Sciatic nerve (tissue), 2 donors: Measurements from ENCODE around the gene SLC5A10. TPM values are rescaled to one million over a fixed set of nuclear protein-coding genes. Genes with fewer than 3 reads are reported as not detected.

ENCODE experiments used
- ATAC-seq: fragments of 200-7000 bp; cut with Tn5 transposase; one replicate; pipeline ENCODE4 v1.9.1; 2020; ENCODE audit warnings: mild to moderate bottlenecking, moderate library complexity
- DNase-seq: peaks from one replicate; pipeline ENCODE4 v3.0.0-alpha.2; 2020; ENCODE audit warnings: low spot score
- intact Hi-C: fragments of 100-400 bp; cut with DNase I; formaldehyde crosslinking; loops from one replicate; pipeline ENCODE4 v1.14.2; 2022
- total RNA-seq: library from RNA; stranded (reverse); fragmentation: NEBNext Ultra II Directional; extraction: Animal tissue kit (Norgen Biotek cat#: 25700); gene quantifications from one replicate; pipeline ENCODE4 v1.2.1, GENCODE V29; 2021
- donor health status: DM: no; HTN: no; CAD: no.
- donor health status: DM: no; HTN: no; CAD: no.

Gene SLC5A10
- total RNA-seq, 1 donor from 2014 or later: not detected

DNA sequence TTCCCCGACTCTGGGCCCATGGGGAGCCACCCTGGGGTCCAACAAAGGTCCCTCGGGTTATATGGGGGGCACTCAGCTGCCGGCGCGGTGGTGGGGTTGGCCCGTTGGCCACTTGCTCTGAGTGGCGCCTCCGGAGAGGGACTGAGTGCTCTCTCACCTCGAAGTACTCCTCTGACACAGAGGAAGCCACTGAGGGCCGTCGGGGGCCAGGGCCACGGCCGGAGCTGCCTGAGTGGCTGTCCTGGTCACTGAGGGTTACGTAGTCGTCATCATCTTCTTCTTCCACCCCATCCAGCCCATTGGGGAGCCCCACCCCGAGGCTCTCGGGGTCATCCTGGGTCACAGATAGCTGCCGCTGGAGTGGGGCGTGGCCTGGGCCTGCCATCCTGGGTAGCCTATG is 25.7 kb downstream of the SLC5A10 start:
- ATAC-seq: no peak

DNA sequence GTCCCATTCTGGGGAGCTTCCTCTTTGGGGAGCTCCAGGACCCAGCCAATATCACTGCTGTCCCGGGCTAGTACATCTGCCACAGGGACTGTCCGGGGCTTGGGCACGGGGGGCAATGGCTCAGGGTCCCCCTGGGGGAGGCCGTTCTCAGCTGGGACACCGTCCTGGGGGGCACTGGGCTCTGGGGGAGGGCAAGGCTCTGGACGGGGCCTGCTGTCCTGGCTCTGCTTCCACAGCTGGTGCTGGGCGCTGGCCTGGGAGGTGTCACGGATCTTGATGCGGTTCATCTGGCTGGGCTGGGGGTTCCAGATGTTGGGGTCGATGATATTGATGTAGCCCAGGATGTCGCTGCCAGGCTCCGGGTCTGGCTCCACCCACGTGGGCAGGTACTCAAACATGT is 26.1 kb downstream of the SLC5A10 start:
- intact Hi-C loops: no loop called here
- DNase-seq: no peak
- ATAC-seq: peak; percentile 19

More for the DNA sequence above, 25.7 kb downstream of the SLC5A10 start:
- DNase-seq: no peak
- intact Hi-C loops: no loop called here

DNA sequence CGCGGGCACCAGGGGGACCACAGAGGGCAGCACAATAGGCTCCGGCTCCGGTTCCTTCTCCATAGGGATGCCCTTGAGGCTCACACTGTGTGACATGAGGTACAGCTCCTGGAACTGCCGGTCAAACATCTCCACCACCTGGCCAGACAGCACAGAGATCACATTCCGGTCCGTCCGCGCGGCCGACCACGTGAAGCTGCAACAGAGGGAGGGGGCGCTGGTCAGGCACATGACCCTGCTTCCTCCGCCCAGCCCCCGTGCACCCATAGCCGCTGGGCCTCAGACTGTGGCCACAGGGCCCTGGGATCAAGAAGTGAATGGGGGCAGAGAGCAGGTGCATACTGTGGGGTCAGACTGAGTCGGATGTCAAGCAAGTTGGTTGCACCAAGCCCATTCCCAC is 26.7 kb downstream of the SLC5A10 start:
- DNase-seq (no peak), ATAC-seq (no peak)
- intact Hi-C loops: no loop called here

DNA sequence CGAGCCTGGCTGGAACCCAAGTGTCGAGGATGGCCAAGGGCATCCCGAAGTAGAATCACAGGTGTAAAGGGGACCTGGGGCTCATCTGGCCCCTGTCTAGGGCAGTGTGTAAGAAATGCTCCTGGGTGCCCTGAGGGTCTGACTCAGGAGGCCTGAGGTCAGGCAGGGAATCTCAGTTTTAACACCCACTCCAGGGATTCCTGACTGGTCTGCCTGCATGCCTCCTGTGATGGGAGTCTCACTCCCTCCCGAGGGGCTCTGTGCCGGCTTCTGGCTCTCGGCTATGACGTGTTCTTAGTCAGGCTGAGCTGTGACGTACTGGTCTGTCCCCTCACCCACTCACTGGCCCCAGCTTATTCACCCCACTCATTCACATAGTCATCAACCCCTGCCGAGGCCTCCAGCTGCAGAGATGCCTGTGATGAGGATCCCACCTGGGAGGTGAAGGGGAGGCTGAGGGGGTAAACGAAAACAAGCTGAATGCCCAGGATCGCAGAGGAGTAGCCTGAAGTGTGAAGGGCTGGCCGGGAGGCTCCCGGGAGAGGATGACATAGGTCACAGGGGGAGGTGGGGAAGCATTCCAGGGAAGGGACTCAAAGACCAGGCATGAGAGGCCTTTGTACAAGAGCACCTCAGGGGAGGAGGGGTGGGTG is 28.8 kb downstream of the SLC5A10 start:
- DNase-seq (no peak), ATAC-seq (no peak)
- intact Hi-C loops: no loop called here

DNA sequence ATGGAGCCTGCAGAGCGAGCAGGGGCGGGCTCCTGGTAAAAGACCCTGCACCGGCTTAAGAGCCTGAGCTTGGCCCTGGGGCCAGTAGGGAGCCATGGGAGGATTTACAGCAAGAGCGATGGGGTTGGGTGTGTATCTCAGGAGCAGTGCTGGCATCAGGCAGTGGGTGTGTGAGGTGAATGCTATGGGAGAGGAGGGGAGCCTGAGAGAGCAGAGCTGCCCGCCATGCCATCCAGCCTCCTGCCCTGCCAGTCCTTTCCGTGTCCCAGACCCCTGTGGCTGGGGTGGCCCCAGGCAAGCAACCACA is 29.3 kb downstream of the SLC5A10 start:
- DNase-seq: no peak
- intact Hi-C loops: no loop called here
- ATAC-seq: no peak

DNA sequence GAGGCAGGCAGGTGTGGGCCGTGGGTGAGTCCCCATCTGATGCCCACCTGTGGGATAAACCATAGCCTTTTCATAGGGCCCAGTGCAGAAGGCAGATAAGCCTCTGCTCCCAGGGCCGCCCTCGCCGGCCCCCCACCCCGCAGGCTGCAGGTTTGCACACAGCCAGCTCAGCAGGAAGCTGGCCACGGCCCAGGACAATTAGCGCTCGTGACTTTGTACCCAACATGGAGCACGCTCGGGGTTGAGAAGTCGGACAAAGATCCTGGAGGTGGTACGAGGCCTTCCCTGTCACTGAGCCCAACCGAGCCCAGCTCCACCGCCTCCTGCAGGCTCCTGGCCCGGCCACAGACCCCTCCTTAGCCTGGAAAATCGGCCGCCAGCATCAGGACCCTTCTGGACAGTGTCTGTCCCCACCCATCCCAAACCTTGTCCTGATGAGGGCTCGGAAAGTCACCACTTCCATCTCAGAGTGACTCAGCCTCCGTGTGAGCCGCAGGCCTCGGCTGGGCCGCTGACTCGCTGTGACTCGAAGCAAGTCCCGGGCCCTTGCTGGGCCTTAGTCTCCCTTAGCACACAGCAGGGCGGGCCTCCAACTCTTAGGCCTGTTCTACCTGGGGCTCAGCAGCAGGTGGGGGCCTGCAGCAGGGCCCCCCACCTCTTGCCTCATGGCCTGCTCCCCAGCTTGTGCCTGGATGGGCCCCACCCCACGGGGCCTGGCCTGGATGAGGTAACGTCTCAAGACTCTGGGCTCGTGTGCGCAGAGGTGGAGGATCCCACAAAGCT is 29.9 kb downstream of the SLC5A10 start:
- intact Hi-C loops: no loop called here
- ATAC-seq (no peak), DNase-seq (no peak)

DNA sequence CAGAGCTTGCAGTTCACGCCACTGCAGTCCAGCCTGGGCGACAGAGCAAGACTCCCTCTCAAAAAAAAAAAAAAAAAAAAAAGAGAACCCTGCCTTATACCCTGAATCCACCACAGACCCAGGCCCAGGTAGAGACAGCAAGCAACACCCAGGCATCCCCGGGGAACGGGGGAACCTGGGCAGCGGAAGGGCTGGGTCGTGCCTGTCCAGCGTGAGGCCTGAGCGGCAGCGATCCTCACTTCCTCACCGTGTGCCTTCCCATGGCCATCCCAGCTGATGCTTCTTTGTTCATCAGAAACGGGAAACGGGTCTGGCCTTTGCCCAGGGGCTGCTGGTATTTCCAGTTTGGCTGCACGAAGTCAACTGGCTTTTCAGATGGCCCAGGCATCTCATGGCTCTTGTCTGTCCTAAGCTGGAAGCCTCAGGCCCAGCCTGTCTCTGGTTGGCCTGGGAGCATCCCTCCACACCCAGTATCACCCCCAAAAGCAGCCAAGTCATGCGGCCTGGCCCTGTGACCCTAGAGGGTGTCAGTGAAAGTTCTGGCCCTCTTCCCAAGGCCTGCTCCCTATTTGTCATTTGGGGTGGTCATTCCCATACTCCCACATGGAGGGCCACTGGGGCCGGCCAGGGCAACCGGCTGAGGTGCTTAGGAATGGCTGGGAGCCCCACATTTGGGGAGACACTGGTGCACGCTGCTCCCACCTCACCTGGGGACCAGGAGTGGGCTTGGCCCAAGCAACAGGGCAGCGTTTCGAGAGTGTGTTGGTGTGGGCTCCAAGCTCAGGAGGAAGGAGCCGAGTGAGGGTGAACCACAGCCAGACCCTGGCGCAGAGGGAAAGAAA is 32.5 kb downstream of the SLC5A10 start:
- DNase-seq (no peak), ATAC-seq (no peak)
- intact Hi-C loops: no loop called here

DNA sequence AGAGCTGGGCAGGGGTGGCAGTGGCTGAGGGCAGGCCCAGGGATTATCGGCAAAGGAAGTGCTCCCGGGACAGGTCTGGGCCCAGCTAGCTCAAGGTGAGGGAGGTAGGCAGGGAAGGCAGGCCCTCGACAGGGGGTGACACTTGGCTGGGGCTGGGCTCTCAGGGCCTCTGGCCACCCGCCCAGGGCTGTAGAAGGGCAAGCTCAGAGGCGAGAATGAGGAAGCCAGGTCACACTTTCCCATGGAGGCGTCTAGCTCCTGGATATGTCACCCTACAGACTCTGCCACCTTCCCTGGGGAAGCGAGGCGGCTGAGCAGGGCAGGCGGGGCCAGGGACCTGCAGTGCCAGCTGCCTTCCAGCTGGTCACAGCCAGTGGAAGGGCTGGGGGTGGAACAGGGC is 33.5 kb downstream of the SLC5A10 start:
- intact Hi-C loops: no loop called here
- no peak for DNase-seq
- no peak for ATAC-seq

DNA sequence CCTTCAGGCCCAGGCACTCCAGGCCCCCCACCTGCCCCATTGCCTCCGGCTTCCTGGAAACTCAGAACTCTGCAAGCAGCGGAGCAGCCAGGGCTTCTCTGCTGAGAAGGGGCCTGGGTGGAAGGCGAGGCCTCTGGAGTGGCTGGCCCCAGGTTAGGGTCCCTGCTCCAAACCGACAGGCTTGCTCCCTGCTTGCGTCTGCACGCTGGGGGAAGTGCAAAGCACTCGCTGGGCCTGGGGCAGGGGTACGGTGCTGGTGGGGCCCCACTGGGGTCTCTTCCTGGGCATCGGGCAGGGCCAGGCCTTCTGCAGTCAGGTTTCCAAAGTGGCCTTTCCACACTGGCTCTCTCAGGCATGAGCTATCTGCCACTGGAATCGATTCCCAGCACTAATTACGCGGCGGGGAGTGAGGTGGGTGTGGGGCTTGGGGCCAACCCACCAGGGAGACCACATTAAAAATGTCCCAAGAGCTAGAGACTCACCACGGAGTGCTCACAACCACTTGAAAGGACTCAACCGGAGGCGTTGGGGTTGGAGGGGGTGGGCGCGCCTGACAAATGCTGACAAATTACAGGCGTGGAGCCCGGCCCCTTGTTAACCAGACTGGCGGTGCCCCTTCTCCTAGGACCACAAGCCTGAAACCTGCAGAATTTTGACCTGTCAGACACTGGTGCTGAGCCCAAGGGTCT is 34.7 kb downstream of the SLC5A10 start:
- intact Hi-C loops: no loop called here
- DNase-seq: no peak
- no peak for ATAC-seq

DNA sequence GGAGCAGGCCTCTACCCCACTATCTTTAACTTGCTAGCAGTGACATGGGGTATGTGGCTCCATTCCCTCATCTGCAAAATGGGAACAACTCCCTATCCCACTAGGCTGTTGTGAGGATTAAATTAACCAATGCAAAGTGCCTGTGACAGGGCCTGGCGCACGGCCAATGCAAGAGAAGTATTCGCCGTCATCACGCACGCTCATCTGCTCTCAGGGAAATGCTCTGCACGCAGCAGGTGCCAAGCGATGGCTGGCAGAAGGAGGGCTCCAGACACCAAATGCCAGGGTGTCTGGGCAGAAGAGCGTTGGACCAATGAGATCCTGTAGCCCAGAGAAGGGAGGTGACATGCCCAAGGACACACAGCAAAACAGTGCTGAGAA is 35.3 kb downstream of the SLC5A10 start:
- intact Hi-C loops: no loop called here
- DNase-seq (no peak), ATAC-seq (no peak)

DNA sequence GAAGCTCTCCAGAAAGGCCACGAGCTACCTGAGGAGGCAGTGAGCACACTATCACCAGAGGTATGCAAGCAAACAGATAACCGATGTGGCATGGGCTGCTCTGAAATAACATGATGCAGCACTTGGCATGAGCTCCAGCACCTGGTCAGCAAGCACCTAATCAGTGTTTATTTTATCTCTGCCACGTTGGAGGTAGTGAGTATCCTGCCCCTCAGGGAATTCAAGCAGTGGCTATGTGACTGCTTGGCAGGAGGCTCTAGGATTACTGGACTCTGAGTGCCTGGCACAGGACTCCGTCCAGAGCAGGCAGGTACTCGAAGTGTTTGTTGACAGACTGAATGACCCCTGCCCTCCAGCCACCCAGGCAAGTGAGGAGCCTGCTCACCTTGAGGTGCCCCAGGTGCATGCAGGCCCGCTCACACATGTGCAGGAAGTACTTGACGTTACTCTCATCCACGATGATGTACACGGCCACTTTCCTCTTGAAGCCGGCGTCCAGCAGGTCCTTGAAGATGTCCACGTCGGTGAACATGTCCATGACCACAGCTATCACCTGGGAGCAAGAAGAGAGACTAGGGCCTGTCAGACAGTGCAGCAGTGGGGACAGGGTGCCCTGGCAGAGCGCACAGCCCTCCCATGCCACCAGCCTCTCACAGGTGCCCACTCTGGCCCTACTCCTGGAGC is 36.0 kb downstream of the SLC5A10 start:
- intact Hi-C loops: no loop called here
- ATAC-seq: no peak

DNA sequence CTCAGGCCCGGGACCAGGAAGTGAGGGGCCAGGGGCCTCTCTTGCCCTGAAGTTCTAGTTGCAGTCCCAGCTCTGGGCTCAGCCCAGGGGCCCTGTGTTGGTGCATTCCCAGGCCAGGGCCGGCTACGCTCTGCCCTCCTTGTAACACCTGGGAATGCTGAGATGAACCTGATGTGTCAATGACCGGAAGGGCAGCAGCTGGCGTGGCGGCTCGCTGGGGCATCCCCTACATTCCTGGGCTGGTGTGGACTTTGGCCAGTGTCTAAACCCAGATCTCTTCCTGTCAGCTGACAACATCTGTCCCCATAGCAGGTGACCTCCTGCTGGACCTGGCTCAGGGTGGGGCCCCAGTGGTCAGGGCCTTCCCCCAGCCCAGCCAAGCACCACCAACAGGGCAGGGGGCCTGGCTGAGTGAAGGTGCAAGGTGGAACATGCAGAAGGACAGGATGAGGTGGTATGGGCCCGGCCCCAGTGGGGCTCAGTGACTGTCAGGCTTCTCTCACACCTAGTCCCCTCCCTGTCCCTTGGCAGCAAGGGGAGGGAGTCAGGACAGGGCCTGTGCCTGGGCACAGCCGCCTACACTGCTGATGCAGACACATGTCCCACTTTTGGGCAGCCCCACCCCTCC is 36.7 kb downstream of the SLC5A10 start:
- ATAC-seq (no peak), DNase-seq (no peak)
- intact Hi-C loops: no loop called here

More for the DNA sequence above, 36.0 kb downstream of the SLC5A10 start:
- no peak for DNase-seq

DNA sequence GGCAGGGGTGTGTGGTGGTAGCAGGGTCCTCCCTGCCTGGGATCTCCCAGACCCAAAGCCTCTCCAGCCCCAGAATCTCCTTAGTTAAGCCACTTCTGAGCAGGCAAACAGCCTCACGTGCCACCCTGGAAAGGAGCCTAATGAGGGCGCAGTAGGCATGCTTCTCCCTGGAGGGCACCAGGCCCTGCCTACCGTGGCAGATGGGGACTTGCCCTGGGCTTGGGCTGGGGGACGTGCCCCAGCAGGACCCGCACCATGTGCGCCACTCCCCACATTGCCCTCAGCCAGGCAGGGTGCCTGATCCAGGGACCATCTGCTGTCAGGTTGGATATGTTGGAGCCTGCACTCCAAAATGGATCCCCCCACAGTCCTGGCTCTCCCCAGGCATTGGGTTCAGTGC is 38.4 kb downstream of the SLC5A10 start:
- ATAC-seq (no peak), DNase-seq (no peak)
- intact Hi-C loops: no loop called here

DNA sequence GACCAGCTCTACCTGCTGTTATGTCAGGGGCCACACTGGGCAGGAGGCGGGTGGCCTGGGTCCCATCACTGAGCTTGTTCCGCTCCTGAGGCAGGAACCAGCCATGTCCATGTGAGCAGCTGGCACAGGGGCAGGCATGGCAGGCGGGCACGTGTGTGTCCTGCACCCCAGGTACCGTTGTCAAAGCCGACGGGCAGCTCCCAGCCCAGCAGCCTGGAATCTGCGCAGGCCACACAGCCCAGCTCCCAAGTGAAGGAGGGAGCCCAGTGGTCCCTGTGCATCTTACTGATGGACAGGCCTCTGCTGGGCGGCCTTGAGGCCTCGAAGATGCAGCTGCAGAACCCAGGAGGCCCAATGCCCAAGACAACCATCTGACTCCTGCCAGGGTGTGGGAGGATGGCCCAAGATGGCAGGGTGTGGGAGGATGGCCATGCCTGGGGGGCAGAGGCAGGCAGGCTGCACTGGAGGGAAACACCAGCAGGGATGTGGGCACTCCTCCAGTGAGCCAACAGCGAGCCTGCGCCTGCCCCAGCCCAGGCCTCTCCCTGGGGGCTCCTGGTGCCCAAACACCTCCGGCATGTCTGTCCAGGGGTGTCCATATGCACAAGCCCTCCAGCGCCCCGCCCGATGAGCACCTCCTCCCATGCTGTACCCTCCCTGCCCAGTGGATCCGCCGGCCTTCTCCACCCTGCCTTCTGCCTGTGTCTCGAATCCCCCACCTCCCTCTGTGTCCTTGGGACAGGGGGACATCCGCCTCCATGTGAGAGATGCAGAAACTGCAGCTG is 39.8 kb downstream of the SLC5A10 start:
- no peak for DNase-seq
- no peak for ATAC-seq
- intact Hi-C loops: no loop called here

DNA sequence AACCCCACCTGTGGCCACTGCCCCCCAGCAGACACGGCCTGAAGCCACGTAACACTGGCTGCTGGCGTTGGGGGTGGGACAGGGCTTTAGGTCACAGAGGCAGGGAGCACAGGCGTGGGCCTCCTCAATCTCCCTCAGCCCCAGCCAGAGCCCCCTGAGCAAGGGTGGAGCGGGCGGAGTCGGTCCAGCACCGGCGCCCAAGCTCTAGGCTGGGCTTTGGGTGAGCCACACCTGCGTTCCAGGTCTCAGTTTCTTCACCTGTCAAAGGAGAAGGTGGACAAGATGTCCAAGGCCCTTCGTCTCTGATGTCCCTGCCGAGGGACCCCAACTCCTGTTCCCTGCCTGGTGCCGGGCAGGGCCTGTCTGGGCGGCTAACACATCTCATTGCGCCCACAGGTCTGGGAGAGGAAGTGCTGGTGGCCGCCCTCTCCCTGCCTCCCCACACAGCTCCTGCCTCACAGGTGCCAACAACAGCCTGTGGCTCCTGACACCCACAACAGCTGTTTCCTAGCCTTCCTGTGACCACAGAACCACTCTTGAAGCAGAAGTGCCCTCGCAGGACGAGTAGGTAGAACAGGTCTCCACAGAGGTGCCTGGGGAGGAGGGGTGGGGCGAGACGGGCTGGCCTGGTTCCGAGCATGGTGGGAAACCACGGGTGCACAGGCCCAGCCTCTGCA is 40.6 kb downstream of the SLC5A10 start:
- intact Hi-C loops: no loop called here
- ATAC-seq (no peak), DNase-seq (no peak)

DNA sequence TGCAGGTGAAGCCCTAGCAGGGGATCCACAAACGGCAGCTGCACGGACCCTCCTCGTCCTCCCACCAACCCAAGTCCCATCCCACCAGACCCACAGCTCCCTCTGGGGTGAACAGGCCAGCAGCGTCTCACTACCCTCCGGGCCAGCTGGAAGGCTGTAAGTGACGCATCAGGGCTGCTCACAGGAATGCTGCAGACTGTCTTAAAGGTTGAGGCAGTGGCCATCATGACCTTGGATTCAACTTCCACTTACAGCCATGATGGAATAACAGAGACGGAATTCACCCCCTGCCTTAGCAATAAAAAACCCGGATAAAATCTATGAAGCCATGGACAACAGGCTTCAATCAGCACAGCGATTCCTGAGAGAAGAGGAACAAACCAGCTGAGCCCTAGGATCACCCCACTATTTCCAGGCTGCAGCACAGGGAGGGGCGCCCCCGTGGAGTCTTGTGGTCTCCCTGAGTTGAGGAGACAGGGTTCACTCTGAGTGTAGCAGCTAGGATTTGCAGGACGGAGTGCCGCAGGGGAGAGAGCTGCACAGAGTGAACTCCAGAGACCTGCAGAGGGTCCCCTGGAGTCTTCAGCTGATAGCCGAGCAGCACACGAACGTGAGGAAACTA is 42.1 kb downstream of the SLC5A10 start:
- DNase-seq (no peak), ATAC-seq (no peak)
- intact Hi-C loops: no loop called here

DNA sequence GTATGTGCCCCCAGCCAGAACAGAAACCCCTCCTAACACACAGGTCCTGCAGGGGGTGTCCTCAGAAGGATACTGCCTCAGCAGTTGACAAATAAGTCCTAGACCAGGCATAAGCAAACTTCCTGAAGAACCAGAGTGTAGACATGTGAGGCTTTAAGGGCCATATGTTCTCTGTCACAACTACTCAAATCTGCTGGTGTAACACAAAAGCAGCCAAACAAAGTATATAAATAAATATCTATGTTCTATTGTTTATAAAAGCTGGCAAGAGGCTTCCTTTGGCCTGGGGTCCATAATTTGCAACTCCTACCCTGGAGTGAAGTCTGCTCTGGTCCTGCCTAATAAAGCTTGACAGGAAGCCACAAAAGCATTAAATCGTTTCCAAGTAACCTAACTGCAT is 42.7 kb downstream of the SLC5A10 start:
- no peak for ATAC-seq
- intact Hi-C loops: no loop called here
- DNase-seq: no peak
